Parathyroid adenoma (tissue), 2 donors: ENCODE data around the gene KLKB1.

Experiments
- H2AFZ ChIP-seq: fragments of 300-600 bp; sonication (generic); one replicate; pipeline ENCODE4 v1.7.0; 2017; ENCODE audit warnings: antibody characterized with exemption, mild to moderate bottlenecking
- H3K27ac ChIP-seq: fragments of 300-600 bp; sonication (generic); one replicate; pipeline ENCODE4 v1.7.0; 2017
- H3K27me3 ChIP-seq: fragments of 300-600 bp; sonication (generic); one replicate; pipeline ENCODE4 v1.7.0; 2017; ENCODE audit warnings: low read length; ENCODE audit not compliant: control insufficient read depth, insufficient read depth
- H3K36me3 ChIP-seq: fragments of 300-600 bp; sonication (generic); one replicate; pipeline ENCODE4 v1.7.0; 2017; ENCODE audit warnings: low read length; ENCODE audit not compliant: control insufficient read depth, insufficient read depth
- H3K4me1 ChIP-seq: fragments of 300-600 bp; sonication (generic); one replicate; pipeline ENCODE4 v1.7.0; 2017; ENCODE audit warnings: control low read depth
- H3K4me2 ChIP-seq: fragments of 300-600 bp; sonication (generic); one replicate; pipeline ENCODE4 v1.7.0; 2017; ENCODE audit warnings: low read length
- H3K4me3 ChIP-seq: fragments of 300-600 bp; sonication (generic); one replicate; pipeline ENCODE4 v1.7.0; 2017; ENCODE audit warnings: low read depth, low read length
- H3K79me2 ChIP-seq: fragments of 300-600 bp; sonication (generic); one replicate; pipeline ENCODE4 v1.7.0; 2017; ENCODE audit warnings: control low read depth
- H3K9ac ChIP-seq: fragments of 300-600 bp; sonication (generic); one replicate; pipeline ENCODE4 v1.7.0; 2017; ENCODE audit warnings: mild to moderate bottlenecking
- H3K9me3 ChIP-seq: fragments of 300-600 bp; sonication (generic); one replicate; pipeline ENCODE4 v1.7.0; 2017; ENCODE audit warnings: low read length; ENCODE audit not compliant: control insufficient read depth
- CTCF ChIP-seq: fragments of 300-600 bp; sonication (generic); IDR thresholded peaks from one replicate; pipeline ENCODE4 v1.7.0; 2017; ENCODE audit warnings: antibody characterized with exemption, mild to moderate bottlenecking
- donor health status: primary hyperparathyroidism.

Gene KLKB1

GRCh38 chr4:186221624-186222023, 5.7 kb upstream of the KLKB1 start:
- Histone ChIP-seq H3K9me3 (no peaks in the 10 kb centered on the region), H3K4me2 (no peak overlapping the region), H3K36me3 (no peaks in the 10 kb centered on the region), H2AFZ (no peak overlapping the region), H3K9ac (no peak overlapping the region), H3K27ac (no peak overlapping the region), H3K79me2 (no peaks in the 10 kb centered on the region), H3K4me1 (peaks cover 3% of the 10 kb centered on the region), H3K27me3 (no peaks in the 10 kb centered on the region), H3K4me3 (no peak overlapping the region)
- TF ChIP-seq CTCF: no peak

GRCh38 chr4:186225848-186226247, 1.5 kb upstream of the KLKB1 start:
- no peak for TF ChIP-seq CTCF
- no peaks in the 10 kb centered on the region for H3K4me1 ChIP-seq
- no peak overlapping the region for H3K27ac ChIP-seq
- H3K27me3 ChIP-seq: no peaks in the 10 kb centered on the region
- no peaks in the 10 kb centered on the region for H3K79me2 ChIP-seq
- no peak overlapping the region for H3K4me3 ChIP-seq
- no peaks in the 10 kb centered on the region for H3K9me3 ChIP-seq
- H2AFZ ChIP-seq: no peak overlapping the region
- no peak overlapping the region for H3K9ac ChIP-seq
- no peaks in the 10 kb centered on the region for H3K36me3 ChIP-seq
- no peak overlapping the region for H3K4me2 ChIP-seq

GRCh38 chr4:186226521-186227189, 652 bp upstream of the KLKB1 start:
- Histone ChIP-seq H3K36me3 (no peaks in the 10 kb centered on the region), H3K27ac (no peak overlapping the region), H3K4me3 (no peak overlapping the region), H3K79me2 (no peaks in the 10 kb centered on the region), H3K9me3 (no peaks in the 10 kb centered on the region), H3K4me2 (no peak overlapping the region), H3K27me3 (no peaks in the 10 kb centered on the region), H3K4me1 (no peaks in the 10 kb centered on the region), H3K9ac (no peak overlapping the region), H2AFZ (no peak overlapping the region)
- TF ChIP-seq CTCF: no peak

GRCh38 chr4:186227744-186228513, 622 bp downstream of the KLKB1 start:
- Histone ChIP-seq H3K9me3 (no peaks in the 10 kb centered on the region), H3K4me3 (no peak overlapping the region)

More at GRCh38 chr4:186227744-186228513, 622 bp downstream of the KLKB1 start:
- Histone ChIP-seq H3K36me3 (no peaks in the 10 kb centered on the region), H3K9ac (no peak overlapping the region), H3K79me2 (no peaks in the 10 kb centered on the region), H3K4me2 (no peak overlapping the region), H3K27me3 (no peaks in the 10 kb centered on the region), H2AFZ (no peak overlapping the region), H3K4me1 (no peaks in the 10 kb centered on the region), H3K27ac (no peak overlapping the region)
- no peak for TF ChIP-seq CTCF
